ENCODE results near the gene EMSY.
"Not testable (repeated sequence)": the region's sequence is repeated elsewhere in the genome, so short reads cannot be mapped to it uniquely, and the experiment has no call there.

EMSY gene

GRCh38 chr11:76592025-76592914 lies 147.5 kb downstream of the EMSY start:
- DNase-seq (ENCODE audit: low read depth in 1 of 2, low spot score in 1 of 2): no peak

DNA sequence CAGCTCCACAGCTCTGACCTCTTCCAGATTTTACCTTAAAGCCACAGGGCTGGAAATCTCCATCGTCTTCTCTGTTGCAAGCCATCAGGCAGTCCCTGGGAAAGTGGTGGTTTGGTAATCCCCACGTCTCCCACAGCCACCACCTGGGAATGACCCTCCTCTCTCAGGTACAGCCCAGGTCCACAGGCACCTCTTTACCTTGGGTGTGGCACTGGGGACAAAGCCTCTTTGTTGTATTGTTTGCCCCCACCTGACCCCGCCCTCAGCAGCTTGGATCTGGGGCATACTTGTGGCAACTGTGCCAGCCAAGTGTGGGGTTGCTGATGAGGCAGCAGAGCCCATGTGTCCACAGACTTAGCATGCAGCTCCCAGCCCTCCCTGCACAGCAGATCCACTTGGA lies 148.1 kb downstream of the EMSY start:
- no peak for DNase-seq (ENCODE audit: low read depth in 1 of 2, low spot score in 1 of 2)

GRCh38 chr11:76595091-76595490 lies 150.3 kb downstream of the EMSY start:
- DNase-seq (ENCODE audit: low read depth in 1 of 2, low spot score in 1 of 2): not testable (repeated sequence)

GRCh38 chr11:76596652-76597051 lies 151.8 kb downstream of the EMSY start:
- DNase-seq (ENCODE audit: low read depth in 1 of 2, low spot score in 1 of 2): no peak

- DNase-seq (ENCODE audit: low read depth in 1 of 2, low spot score in 1 of 2): no peak
Observed at GRCh38 chr11:76597533-76598425, 153.0 kb downstream of the EMSY start.

DNA sequence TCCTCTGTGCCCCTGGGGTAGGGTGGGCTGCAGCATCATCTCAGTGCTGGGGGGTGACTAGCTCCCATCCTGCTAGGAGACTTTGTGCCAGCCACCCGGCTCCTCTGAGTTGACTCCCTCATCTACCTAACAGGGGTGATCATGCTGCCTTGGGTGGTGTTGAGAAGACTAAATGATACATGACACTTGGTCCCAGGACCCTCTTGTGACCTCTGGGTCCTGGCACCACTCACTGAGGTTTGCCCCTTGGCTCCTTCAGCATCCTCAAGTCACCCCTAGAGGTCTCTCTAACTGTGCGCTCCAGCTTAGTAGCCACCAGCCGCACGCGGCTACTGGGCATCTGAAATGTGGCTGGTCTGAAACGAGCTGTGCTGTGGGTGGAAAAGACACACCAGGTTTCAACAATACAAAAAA lies 153.6 kb downstream of the EMSY start:
- DNase-seq (ENCODE audit: low read depth in 1 of 2, low spot score in 1 of 2): no peak

DNA sequence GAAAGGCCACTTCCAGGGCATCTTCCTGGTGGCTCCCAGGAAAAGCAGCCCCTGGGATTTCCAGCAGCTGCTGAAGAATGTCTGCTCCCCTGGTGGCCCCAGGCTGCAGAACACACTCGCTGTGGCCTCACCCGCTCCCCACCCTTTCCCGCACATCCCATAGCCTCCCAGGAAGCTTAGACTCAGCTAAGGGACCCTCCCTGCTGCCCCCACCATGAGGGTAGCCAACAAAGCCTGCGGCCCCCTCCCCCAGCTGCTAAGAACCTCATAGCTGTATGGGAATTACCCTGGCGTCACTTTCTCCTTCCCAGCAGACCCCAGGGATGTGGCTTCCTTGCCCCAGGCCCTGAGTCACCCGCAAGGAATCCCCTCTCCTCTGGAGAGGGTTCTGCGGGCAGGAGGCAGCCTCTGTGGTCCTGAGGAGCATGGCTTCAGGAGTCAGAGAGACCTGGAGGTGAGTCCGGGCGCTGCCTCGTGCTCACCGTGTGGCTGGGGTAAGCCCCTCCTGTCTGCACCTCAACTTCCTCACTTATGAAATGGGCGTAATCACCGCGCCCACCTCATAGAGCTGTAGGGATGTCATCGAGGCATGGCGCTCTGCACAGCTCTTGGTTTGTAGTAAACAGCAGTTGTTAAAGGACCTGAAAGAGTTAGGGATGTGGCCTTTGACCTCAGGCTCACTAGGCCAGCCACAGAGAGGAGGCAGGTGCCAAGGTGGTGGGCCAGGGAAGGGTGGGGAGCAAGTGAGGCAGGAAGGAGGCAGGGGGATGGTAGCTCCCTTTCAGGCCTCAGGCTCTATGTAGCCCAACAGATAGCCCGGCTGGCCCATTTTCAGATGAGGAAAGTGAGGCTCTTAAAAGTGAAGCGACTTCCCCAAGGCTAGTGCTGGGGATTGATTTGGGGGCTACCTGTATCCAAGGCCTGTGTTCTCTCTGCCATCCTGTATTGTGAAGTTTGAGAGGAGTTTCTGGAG lies 154.5 kb downstream of the EMSY start:
- no peak for DNase-seq (ENCODE audit: low read depth in 1 of 2, low spot score in 1 of 2)

DNA sequence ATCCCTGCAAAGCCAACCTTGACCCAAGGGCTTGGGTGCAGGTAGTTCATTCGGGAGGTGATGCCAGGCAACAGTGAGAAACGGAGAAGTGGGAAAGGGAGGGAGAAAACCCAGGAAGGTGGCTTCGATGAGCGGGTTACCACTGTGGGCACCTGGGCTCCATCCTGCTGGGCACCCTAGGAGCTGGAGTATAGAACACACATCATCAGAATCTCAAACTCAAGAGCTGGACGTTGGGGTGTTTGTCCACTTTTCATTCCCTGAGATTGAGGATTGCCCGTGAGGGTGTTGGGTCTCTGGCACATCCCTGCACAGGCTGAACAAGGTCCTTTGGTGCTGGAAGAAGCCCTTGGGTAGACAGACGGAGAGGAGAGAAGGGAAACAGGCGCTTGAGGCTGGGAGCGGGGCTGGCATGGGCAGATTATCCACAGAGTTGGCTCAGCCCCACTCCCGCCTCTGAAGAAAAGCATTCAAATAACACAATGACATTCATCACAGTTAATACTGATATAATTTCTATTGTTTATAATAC lies 155.4 kb downstream of the EMSY start:
- no peak for DNase-seq (ENCODE audit: low read depth in 1 of 2, low spot score in 1 of 2)

- no peak for DNase-seq (ENCODE audit: low read depth in 1 of 2, low spot score in 1 of 2)
Observed at GRCh38 chr11:76601272-76601671, 156.5 kb downstream of the EMSY start.

GRCh38 chr11:76601724-76602123 lies 156.9 kb downstream of the EMSY start:
- DNase-seq (ENCODE audit: low read depth in 1 of 2, low spot score in 1 of 2): no peak

DNA sequence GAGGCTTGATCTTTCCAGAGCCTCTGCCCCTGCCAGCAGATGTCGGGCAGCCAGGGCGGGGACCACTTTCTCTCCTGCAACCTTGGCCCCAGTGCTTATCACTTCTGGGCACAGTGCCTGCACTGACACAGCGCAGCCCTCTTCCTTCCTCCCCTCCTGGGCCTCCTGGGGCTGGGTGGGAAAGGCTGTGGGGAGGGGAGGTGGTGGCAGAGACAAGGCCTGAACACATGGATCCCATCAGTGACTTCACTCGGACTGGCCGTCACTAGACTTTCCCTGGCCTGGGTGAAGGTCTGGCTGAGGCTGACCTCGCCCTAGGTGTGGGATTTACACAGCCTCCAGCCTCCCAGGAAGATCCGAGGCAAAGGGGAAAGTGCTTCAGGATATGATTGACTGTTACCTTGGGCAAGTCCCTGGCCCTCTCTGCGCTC lies 157.6 kb downstream of the EMSY start:
- DNase-seq (ENCODE audit: low read depth in 1 of 2, low spot score in 1 of 2): no peak
